Measurements from ENCODE around the gene THOC1.
A peak's percentile ranks its signal among the peaks of the same experiment; 100 is the strongest.
"Not testable (repeated sequence)": the region's sequence is repeated elsewhere in the genome, so short reads cannot be mapped to it uniquely, and the experiment has no call there.

The THOC1 gene

GRCh38 chr18:267688-268552 is at the start of gene THOC1:
THOC1 (minus strand) TSS chr18:268047; CDS start chr18:268019, 28 bp downstream.
- DNase-seq: peak; percentile 47

GRCh38 chr18:317618-318017 is 49.8 kb upstream of the THOC1 start:
- DNase-seq: no peak

GRCh38 chr18:316393-316792 is 48.5 kb upstream of the THOC1 start:
- no peak for DNase-seq

GRCh38 chr18:313931-314330 is 46.1 kb upstream of the THOC1 start:
- DNase-seq: no peak

GRCh38 chr18:312415-312814 is 44.6 kb upstream of the THOC1 start:
- no peak for DNase-seq

GRCh38 chr18:310042-310441 is 42.2 kb upstream of the THOC1 start:
- no peak for DNase-seq

GRCh38 chr18:308086-308485 is 40.2 kb upstream of the THOC1 start:
- DNase-seq: not testable (repeated sequence)

GRCh38 chr18:306608-307255 is 38.9 kb upstream of the THOC1 start:
- DNase-seq: no peak

- DNase-seq: no peak
Observed at GRCh38 chr18:305003-305501, 37.2 kb upstream of the THOC1 start.

GRCh38 chr18:303607-304006 is 35.8 kb upstream of the THOC1 start:
- no peak for DNase-seq

- DNase-seq: no peak
Observed at GRCh38 chr18:303011-303410, 35.2 kb upstream of the THOC1 start.

- no peak for DNase-seq
Observed at GRCh38 chr18:302097-302496, 34.2 kb upstream of the THOC1 start.

- no peak for DNase-seq
Observed at GRCh38 chr18:297936-298335, 30.1 kb upstream of the THOC1 start.

- no peak for DNase-seq
Observed at GRCh38 chr18:295756-296490, 28.1 kb upstream of the THOC1 start.

GRCh38 chr18:294566-294965 is 26.7 kb upstream of the THOC1 start:
- no peak for DNase-seq

GRCh38 chr18:293536-293935 is 25.7 kb upstream of the THOC1 start:
- DNase-seq: no peak

- DNase-seq: no peak
Observed at GRCh38 chr18:292271-292670, 24.4 kb upstream of the THOC1 start.

GRCh38 chr18:289970-290369 is 22.1 kb upstream of the THOC1 start:
- DNase-seq: not testable (repeated sequence)

- DNase-seq: no peak
Observed at GRCh38 chr18:289026-289425, 21.2 kb upstream of the THOC1 start.

- DNase-seq: no peak
Observed at GRCh38 chr18:286515-287310, 18.9 kb upstream of the THOC1 start.

GRCh38 chr18:285817-286216 is 18.0 kb upstream of the THOC1 start:
- no peak for DNase-seq

GRCh38 chr18:275486-275885 is 7.6 kb upstream of the THOC1 start:
- DNase-seq: no peak

GRCh38 chr18:274313-274712 is 6.5 kb upstream of the THOC1 start:
- no peak for DNase-seq

Data from GOT3 (cell line).